Measurements from ENCODE around the gene CD2BP2. TPM values are rescaled to one million over a fixed set of nuclear protein-coding genes. Genes with fewer than 3 reads are reported as not detected.

CD2BP2 gene
- total RNA-seq, 6 donors from 2014 or later: 24.2 to 63.7 (median 38.8) TPM

- H3K27ac ChIP-seq: peak overlapping the region in 1 of 4 donors; percentile 100
- no peak for ATAC-seq (ENCODE audit: low FRiP score in 2 of 2)
- no peaks in the 10 kb centered on the region for H3K36me3 ChIP-seq
- no peaks in the 10 kb centered on the region for H3K27me3 ChIP-seq
- WGBS, 2 donors: 89 to 94% methylated on average over 8 of the region's 8 CpGs
- peaks cover 19 to 26% (median 23%) of the 10 kb centered on the region in 4 donors for H3K4me1 ChIP-seq
- no peak for TF ChIP-seq CTCF (IDR thresholded peaks at IDR 0.05)
- TF ChIP-seq POLR2AphosphoS5 (IDR thresholded peaks at IDR 0.05): no peak
- TF ChIP-seq EP300 (IDR thresholded peaks at IDR 0.05): no peak
- TF ChIP-seq POLR2A (IDR thresholded peaks at IDR 0.05): no peak
- no peak overlapping the region for H3K4me3 ChIP-seq
- H3K9me3 ChIP-seq: no peaks in the 10 kb centered on the region
- DNase-seq: no peak
Measured at GRCh38 chr16:30375864-30376263, 20.8 kb upstream of the CD2BP2 start.

GRCh38 chr16:30374538-30374937 is 19.4 kb upstream of the CD2BP2 start, which contains the start of gene MYL11:
TSS of gene MYL11 (plus strand) at chr16:30374802. CDS start at chr16:30374858, 56 bp downstream.
- no peaks in the 10 kb centered on the region for H3K27me3 ChIP-seq
- no peak for ATAC-seq (ENCODE audit: low FRiP score in 2 of 2)
- no peak within 1 kb of the TSS for H3K27ac ChIP-seq
- H3K4me3 ChIP-seq: no peak within 1 kb of the TSS
- WGBS, 2 donors: 91 to 92% methylated on average over 6 of the region's 6 CpGs
- peaks cover 19 to 26% (median 23%) of the 10 kb centered on the region in 4 donors for H3K4me1 ChIP-seq
- DNase-seq: no peak
- H3K9me3 ChIP-seq: no peaks in the 10 kb centered on the region
- H3K36me3 ChIP-seq: no peaks in the 10 kb centered on the region
- TF ChIP-seq CTCF (IDR thresholded peaks at IDR 0.05) (no peak), POLR2A (IDR thresholded peaks at IDR 0.05) (no peak), POLR2AphosphoS5 (IDR thresholded peaks at IDR 0.05) (no peak), EP300 (IDR thresholded peaks at IDR 0.05) (no peak)

GRCh38 chr16:30372725-30373124 is 17.6 kb upstream of the CD2BP2 start:
- Histone ChIP-seq H3K36me3 (no peaks in the 10 kb centered on the region), H3K9me3 (no peaks in the 10 kb centered on the region), H3K27ac (peak overlapping the region in 2 of 4 donors; percentile 92), H3K4me3 (no peak overlapping the region), H3K27me3 (no peaks in the 10 kb centered on the region), H3K4me1 (peaks cover 25 to 30% (median 29%) of the 10 kb centered on the region in 4 donors)
- DNase-seq (peak in 1 of 2 donors; percentile 55), ATAC-seq (ENCODE audit: low FRiP score in 2 of 2) (no peak)
- WGBS, 2 donors: 79 to 81% methylated on average over 5 of the region's 5 CpGs
- TF ChIP-seq POLR2A (IDR thresholded peaks at IDR 0.05) (no peak), CTCF (IDR thresholded peaks at IDR 0.05) (no peak), POLR2AphosphoS5 (IDR thresholded peaks at IDR 0.05) (no peak), EP300 (IDR thresholded peaks at IDR 0.05) (no peak)

- no peaks in the 10 kb centered on the region for H3K9me3 ChIP-seq
- no peaks in the 10 kb centered on the region for H3K27me3 ChIP-seq
- no peak overlapping the region for H3K4me3 ChIP-seq
- ATAC-seq (ENCODE audit: low FRiP score in 2 of 2): no peak
- H3K36me3 ChIP-seq: no peaks in the 10 kb centered on the region
- 75 to 82% methylated on average over 6 of the region's 6 CpGs for WGBS, 2 donors
- peak overlapping the region in 2 of 4 donors; percentile 92 for H3K27ac ChIP-seq
- no peak for DNase-seq
- H3K4me1 ChIP-seq: peaks cover 26 to 33% (median 31%) of the 10 kb centered on the region in 4 donors
- TF ChIP-seq EP300 (IDR thresholded peaks at IDR 0.05) (no peak), CTCF (IDR thresholded peaks at IDR 0.05) (no peak), POLR2A (IDR thresholded peaks at IDR 0.05) (no peak), POLR2AphosphoS5 (IDR thresholded peaks at IDR 0.05) (no peak)
Measured at GRCh38 chr16:30372038-30372712, 17.1 kb upstream of the CD2BP2 start.

Measured in upper lobe of left lung (tissue), 6 donors.